Neural cell (in vitro differentiated cells): Measurements from ENCODE around the gene ANKRD26. TPM values are rescaled to one million over a fixed set of nuclear protein-coding genes. Genes with fewer than 3 reads are reported as not detected.

Source experiments
- H2AFZ ChIP-seq: fragments of 200-600, 300-800 bp; sonication (generic), shearing (Covaris generic); 2 replicates; pipeline ENCODE4 v1.6.0; 2014; ENCODE audit warnings: low read depth, mild to moderate bottlenecking, antibody characterized with exemption, low read length, moderate library complexity
- H3F3A ChIP-seq: fragments of 200-600 bp; shearing (Covaris generic); 2 replicates; pipeline ENCODE4 v1.6.1; 2016; ENCODE audit warnings: mild to moderate bottlenecking, moderate library complexity, mixed read lengths, antibody characterized with exemption, low read length; ENCODE audit not compliant: insufficient read depth, poor library complexity, severe bottlenecking
- H3K27ac ChIP-seq: fragments of 200-600, 300-800 bp; sonication (generic), shearing (Covaris generic); 2 replicates; pipeline ENCODE4 v1.5.1; 2014; ENCODE audit warnings: mild to moderate bottlenecking, low read length, moderate library complexity
- H3K27me3 ChIP-seq: fragments of 300-800, 200-600 bp; sonication (generic), shearing (Covaris generic); 2 replicates; pipeline ENCODE4 v1.6.0; 2014; ENCODE audit warnings: mild to moderate bottlenecking, low read depth, low read length, moderate library complexity; ENCODE audit not compliant: insufficient read depth
- H3K36me3 ChIP-seq: fragments of 300-800, 200-600 bp; sonication (generic), shearing (Covaris generic); 2 replicates; pipeline ENCODE4 v1.5.1; 2014; ENCODE audit warnings: mild to moderate bottlenecking, antibody characterized with exemption, low read length, moderate library complexity; ENCODE audit not compliant: insufficient read depth
- H3K4me2 ChIP-seq: fragments of 300-800, 200-600 bp; sonication (generic), shearing (Covaris generic); 2 replicates; pipeline ENCODE4 v1.6.0; 2014; ENCODE audit warnings: mild to moderate bottlenecking, low read length
- H3K4me3 ChIP-seq: fragments of 300-800, 200-600 bp; sonication (generic), shearing (Covaris generic); 2 replicates; pipeline ENCODE4 v1.5.1; 2014; ENCODE audit warnings: mild to moderate bottlenecking, low read length, moderate library complexity
- H3K79me2 ChIP-seq: fragments of 200-600 bp; shearing (Covaris generic); replicated peaks from 2 replicates; pipeline ENCODE4 v1.6.0; 2014; ENCODE audit warnings: mild to moderate bottlenecking, low read length, moderate library complexity; ENCODE audit not compliant: insufficient read depth
- H3K9ac ChIP-seq: fragments of 300-800, 200-600 bp; sonication (generic), shearing (Covaris generic); 2 replicates; pipeline ENCODE4 v1.6.1; 2016; ENCODE audit warnings: mild to moderate bottlenecking, low read length, mixed read lengths
- H3K9me2 ChIP-seq: fragments of 200-600 bp; shearing (Covaris generic); 2 replicates; pipeline ENCODE4 v1.6.1; 2016; ENCODE audit warnings: mild to moderate bottlenecking, low read length, mixed read lengths; ENCODE audit not compliant: insufficient read depth
- H3K9me3 ChIP-seq: fragments of 200-600, 300-800 bp; sonication (generic), shearing (Covaris generic); 2 replicates; pipeline ENCODE4 v1.6.1; 2016; ENCODE audit warnings: mild to moderate bottlenecking, mixed run types, low read length, moderate library complexity, mixed read lengths
- H4K20me1 ChIP-seq: fragments of 200-600 bp; shearing (Covaris generic); 2 replicates; pipeline ENCODE4 v1.6.1; 2016; ENCODE audit warnings: mild to moderate bottlenecking, mixed run types; ENCODE audit not compliant: insufficient read depth
- CTCF ChIP-seq: fragments of 450-650 bp; IDR thresholded peaks from 2 replicates; pipeline ENCODE4 v1.5.1; 2014; ENCODE audit warnings: antibody characterized with exemption, mild to moderate bottlenecking, moderate library complexity; ENCODE audit not compliant: poor library complexity, severe bottlenecking
- EP300 ChIP-seq: fragments of 450-650 bp; conservative IDR thresholded peaks from 2 replicates; pipeline ENCODE4 v1.6.1; 2014; ENCODE audit warnings: antibody characterized with exemption, mild to moderate bottlenecking, moderate library complexity; ENCODE audit not compliant: poor library complexity, severe bottlenecking
- EZH2 ChIP-seq: fragments of 200-600, 300-800 bp; shearing (Covaris generic), sonication (generic); IDR thresholded peaks from 2 replicates; pipeline ENCODE4 v1.6.1; 2014; ENCODE audit warnings: antibody characterized with exemption, low read length, borderline replicate concordance, mild to moderate bottlenecking; ENCODE audit not compliant: insufficient read depth, poor library complexity, severe bottlenecking
- MXI1 ChIP-seq: fragments of 450-650 bp; conservative IDR thresholded peaks from 2 replicates; pipeline ENCODE4 v1.6.1; 2014; ENCODE audit warnings: antibody characterized with exemption, mild to moderate bottlenecking; ENCODE audit not compliant: poor library complexity, severe bottlenecking
- POLR2AphosphoS5 ChIP-seq: IDR thresholded peaks from 2 replicates; pipeline ENCODE4 v1.6.1; 2012
- RAD21 ChIP-seq: fragments of 450-650 bp; conservative IDR thresholded peaks from 2 replicates; pipeline ENCODE4 v1.6.1; 2014; ENCODE audit warnings: antibody characterized with exemption, mild to moderate bottlenecking, moderate library complexity
- REST ChIP-seq: IDR thresholded peaks from 2 replicates; pipeline ENCODE4 v1.6.1; 2012; ENCODE audit warnings: borderline replicate concordance
- SMC3 ChIP-seq: fragments of 450-650 bp; conservative IDR thresholded peaks from 2 replicates; pipeline ENCODE4 v1.6.1; 2014; ENCODE audit warnings: antibody characterized with exemption, mild to moderate bottlenecking, moderate library complexity; ENCODE audit not compliant: poor library complexity
- polyA plus RNA-seq: library from polyadenylated mRNA; depleted of rRNA; stranded (reverse); fragments of >200 nt; gene quantifications from 2 replicates; pipeline ENCODE4 v1.2.3, GENCODE V29; 2014

Gene ANKRD26
- polyA plus RNA-seq, 1 donor from 2014 or later = 14.7 TPM

GRCh38 chr10:26981232-26981824 lies 119.0 kb downstream of the ANKRD26 start:
- no peak overlapping the region for H3K4me2 ChIP-seq
- no peaks in the 10 kb centered on the region for H3K9me3 ChIP-seq
- H3K9ac ChIP-seq = no peak overlapping the region
- H3K36me3 ChIP-seq = no peaks in the 10 kb centered on the region
- no peak overlapping the region for H3K4me3 ChIP-seq
- H3K9me2 ChIP-seq = no peaks in the 10 kb centered on the region
- no peak for TF ChIP-seq MXI1
- TF ChIP-seq CTCF = no peak
- TF ChIP-seq EZH2 = no peak
- no peak for TF ChIP-seq RAD21
- TF ChIP-seq SMC3 = no peak
- TF ChIP-seq EP300 = no peak
- no peaks in the 10 kb centered on the region for H3K79me2 ChIP-seq
- H4K20me1 ChIP-seq = no peaks in the 10 kb centered on the region
- H3F3A ChIP-seq = no peaks in the 10 kb centered on the region
- no peak overlapping the region for H2AFZ ChIP-seq
- H3K27me3 ChIP-seq = no peaks in the 10 kb centered on the region
- H3K27ac ChIP-seq = no peak overlapping the region

- Histone ChIP-seq H3K36me3 (no peaks in the 10 kb centered on the region), H3K9me3 (no peaks in the 10 kb centered on the region), H2AFZ (no peak overlapping the region), H3K4me2 (no peak overlapping the region), H3K9me2 (no peaks in the 10 kb centered on the region), H3K27ac (no peak overlapping the region), H3K4me3 (no peak overlapping the region), H3K9ac (no peak overlapping the region), H3K79me2 (no peaks in the 10 kb centered on the region), H3K27me3 (no peaks in the 10 kb centered on the region), H4K20me1 (no peaks in the 10 kb centered on the region), H3F3A (no peaks in the 10 kb centered on the region)
- no peak for TF ChIP-seq POLR2AphosphoS5
- TF ChIP-seq EZH2 = no peak
- TF ChIP-seq REST = no peak
- TF ChIP-seq MXI1 = no peak
Observed at GRCh38 chr10:26978519-26978918, 121.8 kb downstream of the ANKRD26 start.
